Measurements from ENCODE around the gene PROK2. TPM values are rescaled to one million over a fixed set of nuclear protein-coding genes. Genes with fewer than 3 reads are reported as not detected.

Gene PROK2
- not detected in 2 replicates for total RNA-seq

GRCh38 chr3:71784914-71785531 is at the start of gene PROK2:
Gene PROK2 (minus strand): TSS chr3:71785148. CDS start chr3:71785052, 96 bp downstream.
- DNase-seq (ENCODE audit: low read depth) (no peak), FAIRE-seq (no peak)
- no peak within 1 kb of the TSS for H3K4me3 ChIP-seq (ENCODE audit: low read depth, low read length)
- no peaks in the 10 kb centered on the region for H3K36me3 ChIP-seq (ENCODE audit: control insufficient read depth, insufficient read depth, low read length)
- H3K27me3 ChIP-seq (ENCODE audit: control insufficient read depth, insufficient read depth, low read length): peaks cover 24% of the 10 kb centered on the region
- TF ChIP-seq CTCF (IDR thresholded peaks at IDR 0.05; ENCODE audit: insufficient read depth, low read length, severe bottlenecking): no peak

- no peak overlapping the region for H3K4me3 ChIP-seq (ENCODE audit: low read depth, low read length)
- DNase-seq (ENCODE audit: low read depth) (peak; percentile 77), FAIRE-seq (no peak)
- peaks cover 1% of the 10 kb centered on the region for H3K27me3 ChIP-seq (ENCODE audit: control insufficient read depth, insufficient read depth, low read length)
- H3K36me3 ChIP-seq (ENCODE audit: control insufficient read depth, insufficient read depth, low read length): no peaks in the 10 kb centered on the region
- no peak for TF ChIP-seq CTCF (IDR thresholded peaks at IDR 0.05; ENCODE audit: insufficient read depth, low read length, severe bottlenecking)
Measured at GRCh38 chr3:71831599-71831998, 46.7 kb upstream of the PROK2 start.

GRCh38 chr3:71825551-71826283 is 40.8 kb upstream of the PROK2 start:
- Histone ChIP-seq H3K27me3 (ENCODE audit: control insufficient read depth, insufficient read depth, low read length) (peaks cover 1% of the 10 kb centered on the region), H3K4me3 (ENCODE audit: low read depth, low read length) (no peak overlapping the region), H3K36me3 (ENCODE audit: control insufficient read depth, insufficient read depth, low read length) (no peaks in the 10 kb centered on the region)
- DNase-seq (ENCODE audit: low read depth) (no peak), FAIRE-seq (no peak)
- TF ChIP-seq CTCF (IDR thresholded peaks at IDR 0.05; ENCODE audit: insufficient read depth, low read length, severe bottlenecking): no peak

GRCh38 chr3:71821116-71821515 is 36.2 kb upstream of the PROK2 start:
- FAIRE-seq (no peak), DNase-seq (ENCODE audit: low read depth) (no peak)
- no peaks in the 10 kb centered on the region for H3K27me3 ChIP-seq (ENCODE audit: control insufficient read depth, insufficient read depth, low read length)
- TF ChIP-seq CTCF (IDR thresholded peaks at IDR 0.05; ENCODE audit: insufficient read depth, low read length, severe bottlenecking): no peak
- H3K36me3 ChIP-seq (ENCODE audit: control insufficient read depth, insufficient read depth, low read length): no peaks in the 10 kb centered on the region
- H3K4me3 ChIP-seq (ENCODE audit: low read depth, low read length): no peak overlapping the region

GRCh38 chr3:71817262-71817661 is 32.3 kb upstream of the PROK2 start:
- no peak for TF ChIP-seq CTCF (IDR thresholded peaks at IDR 0.05; ENCODE audit: insufficient read depth, low read length, severe bottlenecking)
- no peak overlapping the region for H3K4me3 ChIP-seq (ENCODE audit: low read depth, low read length)
- FAIRE-seq (no peak), DNase-seq (ENCODE audit: low read depth) (no peak)
- H3K36me3 ChIP-seq (ENCODE audit: control insufficient read depth, insufficient read depth, low read length): no peaks in the 10 kb centered on the region
- H3K27me3 ChIP-seq (ENCODE audit: control insufficient read depth, insufficient read depth, low read length): no peaks in the 10 kb centered on the region

Measured in bronchial epithelial cell (primary cell).